IMR-90 (cell line): ENCODE data around the gene TSN. TPM values are rescaled to one million over a fixed set of nuclear protein-coding genes. Genes with fewer than 3 reads are reported as not detected.

Source experiments
- ATAC-seq: fragments of 200-7000 bp; cut with Tn5 transposase; 2 replicates; pipeline ENCODE4 v1.9.1; 2020; ENCODE audit warnings: low read depth, mild to moderate bottlenecking, moderate library complexity
- BruUV-seq: library from RNA; stranded (reverse); fragments of 400-500 nt; replicated peaks from 2 replicates; lab custom pipeline; 2021; lab: Mats Ljungman, UMichigan
- CTCF ChIA-PET: fragments of 300-600 bp; formaldehyde crosslinking; extraction: SDS; loops from one replicate; lab custom pipeline; 2021; ENCODE audit warnings: antibody characterized with exemption; lab: Yijun Ruan, JAX
- POLR2A ChIA-PET: fragments of 300-600 bp; sonication (Branson Sonifier 250); formaldehyde crosslinking; loops from one replicate; lab custom pipeline; 2022; ENCODE audit warnings: antibody characterized with exemption; ENCODE audit not compliant: unreplicated experiment; lab: Charles Lee
- DNase-seq: peaks from one replicate; pipeline ENCODE4 v3.0.0; 2013
- H2AFZ ChIP-seq: replicated peaks from 2 replicates; pipeline ENCODE3; 2013; ENCODE audit warnings: low read length, mild to moderate bottlenecking; ENCODE audit not compliant: poor library complexity
- H2AK5ac ChIP-seq: 2 replicates; pipeline ENCODE4 v1.6.1; 2013; ENCODE audit warnings: low read depth, low read length, inconsistent platforms
- H2AK9ac ChIP-seq: replicated peaks from 2 replicates; pipeline ENCODE3; 2013; ENCODE audit warnings: mild to moderate bottlenecking, low read depth, low read length, moderate library complexity; ENCODE audit not compliant: poor library complexity
- H2BK120ac ChIP-seq: 2 replicates; pipeline ENCODE4 v1.6.1; 2013; ENCODE audit warnings: low read depth, low read length, inconsistent platforms
- H2BK15ac ChIP-seq: 3 replicates; pipeline ENCODE4 v1.6.1; 2013; ENCODE audit warnings: low read depth, low read length, inconsistent platforms
- H2BK20ac ChIP-seq: 2 replicates; pipeline ENCODE4 v1.6.1; 2013; ENCODE audit warnings: low read depth, mild to moderate bottlenecking, inconsistent platforms, low read length, moderate library complexity
- H2BK5ac ChIP-seq: 2 replicates; pipeline ENCODE4 v1.6.1; 2013; ENCODE audit warnings: mild to moderate bottlenecking, low read depth, low read length, inconsistent platforms; ENCODE audit not compliant: poor library complexity, severe bottlenecking
- H3K14ac ChIP-seq: replicated peaks from 2 replicates; pipeline ENCODE4 v1.6.1; 2013; ENCODE audit warnings: low read depth, low read length, inconsistent platforms
- H3K18ac ChIP-seq: 2 replicates; pipeline ENCODE4 v1.6.1; 2013; ENCODE audit warnings: low read depth, low read length, control low read depth
- H3K23ac ChIP-seq: 2 replicates; pipeline ENCODE4 v1.6.1; 2013; ENCODE audit warnings: low read depth, low read length, inconsistent platforms
- H3K27ac ChIP-seq: 2 replicates; pipeline ENCODE4 v1.5.1; 2013; ENCODE audit warnings: mild to moderate bottlenecking, control low read depth, low read length; ENCODE audit not compliant: insufficient read depth
- H3K27me3 ChIP-seq: 2 replicates; pipeline ENCODE4 v1.6.1; 2013; ENCODE audit warnings: low read length; ENCODE audit not compliant: control insufficient read depth, insufficient read depth
- H3K36me3 ChIP-seq: 2 replicates; pipeline ENCODE4 v1.6.1; 2013; ENCODE audit warnings: low read length, mixed read lengths; ENCODE audit not compliant: control insufficient read depth, insufficient read depth
- H3K4ac ChIP-seq: 2 replicates; pipeline ENCODE4 v1.6.1; 2013; ENCODE audit warnings: low read depth, low read length, inconsistent platforms
- H3K4me1 ChIP-seq: 2 replicates; pipeline ENCODE4 v1.6.1; 2013; ENCODE audit warnings: low read length, mixed read lengths; ENCODE audit not compliant: control insufficient read depth, insufficient read depth
- H3K4me2 ChIP-seq: 2 replicates; pipeline ENCODE4 v1.6.1; 2013; ENCODE audit warnings: low read depth, mild to moderate bottlenecking, control low read depth, low read length, moderate library complexity
- H3K4me3 ChIP-seq: 2 replicates; pipeline ENCODE4 v1.5.1; 2013; ENCODE audit warnings: low read depth, mild to moderate bottlenecking, control low read depth, low read length, moderate library complexity; ENCODE audit not compliant: insufficient read depth
- H3K56ac ChIP-seq: 2 replicates; pipeline ENCODE4 v1.6.1; 2013; ENCODE audit warnings: low read length, inconsistent platforms; ENCODE audit not compliant: insufficient read depth; ENCODE audit errors: extremely low read depth
- H3K79me1 ChIP-seq, 2 experiments: 2 replicates each; pipeline ENCODE4 v1.6.1; 2013; ENCODE audit warnings: low read length in 2 of 2, inconsistent platforms in 1 of 2, low read depth in 1 of 2
- H3K9ac ChIP-seq: 2 replicates; pipeline ENCODE4 v1.6.1; 2013; ENCODE audit warnings: low read depth, low read length, control low read depth
- H3K9me1 ChIP-seq: 2 replicates; pipeline ENCODE4 v1.6.1; 2013; ENCODE audit warnings: low read length, inconsistent platforms; ENCODE audit not compliant: insufficient read depth
- H3K9me3 ChIP-seq: 2 replicates; pipeline ENCODE4 v1.6.1; 2013; ENCODE audit warnings: low read length; ENCODE audit not compliant: control insufficient read depth, insufficient read depth
- H4K20me1 ChIP-seq: 2 replicates; pipeline ENCODE4 v1.6.1; 2013; ENCODE audit warnings: low read length, inconsistent platforms; ENCODE audit not compliant: insufficient read depth
- H4K5ac ChIP-seq: 2 replicates; pipeline ENCODE4 v1.6.1; 2013; ENCODE audit warnings: mild to moderate bottlenecking, low read depth, low read length, control low read depth
- H4K8ac ChIP-seq, 2 experiments: 2 replicates each; pipeline ENCODE4 v1.6.1; 2013; ENCODE audit warnings: low read depth in 2 of 2, low read length in 2 of 2, control low read depth in 1 of 2, inconsistent platforms in 1 of 2
- H4K91ac ChIP-seq: 2 replicates; pipeline ENCODE4 v1.6.1; 2013; ENCODE audit warnings: low read depth, low read length, inconsistent platforms; ENCODE audit not compliant: insufficient read depth
- BHLHE40 ChIP-seq: fragments of 150-350 bp; IDR thresholded peaks from 2 replicates; pipeline ENCODE4 v1.6.1; 2016; ENCODE audit warnings: mild to moderate bottlenecking, low read depth, low read length
- CEBPB ChIP-seq: IDR thresholded peaks from 2 replicates; pipeline ENCODE4 v1.6.1; 2012; ENCODE audit warnings: low read depth, low read length, improper control_type of control experiment
- CHD1 ChIP-seq: IDR thresholded peaks from 2 replicates; pipeline ENCODE4 v1.6.1; 2012; ENCODE audit warnings: low read depth, low read length, improper control_type of control experiment
- CTCF ChIP-seq: conservative IDR thresholded peaks from 2 replicates; pipeline ENCODE4 v1.5.1; 2012; ENCODE audit warnings: mild to moderate bottlenecking, low read depth, low read length, improper control_type of control experiment
- ELK1 ChIP-seq: fragments of 150-350 bp; IDR thresholded peaks from 2 replicates; pipeline ENCODE4 v1.6.1; 2016; ENCODE audit warnings: low read depth, mild to moderate bottlenecking, low read length, moderate library complexity, borderline replicate concordance
- FOS ChIP-seq: fragments of 150-350 bp; IDR thresholded peaks from 2 replicates; pipeline ENCODE4 v1.6.1; 2016; ENCODE audit warnings: low read depth, low read length
- MAFK ChIP-seq: IDR thresholded peaks from 2 replicates; pipeline ENCODE4 v1.6.1; 2012; ENCODE audit warnings: low read depth, low read length, improper control_type of control experiment
- MAZ ChIP-seq: IDR thresholded peaks from 2 replicates; pipeline ENCODE4 v1.6.1; 2012; ENCODE audit warnings: low read depth, mild to moderate bottlenecking, low read length, improper control_type of control experiment, moderate library complexity, borderline replicate concordance
- MXI1 ChIP-seq: IDR thresholded peaks from 2 replicates; pipeline ENCODE4 v1.6.1; 2012; ENCODE audit warnings: low read depth, mild to moderate bottlenecking, low read length, moderate library complexity, borderline replicate concordance
- NFE2L2 ChIP-seq: fragments of 150-350 bp; IDR thresholded peaks from 2 replicates; pipeline ENCODE4 v1.6.1; 2016; ENCODE audit warnings: low read depth, mild to moderate bottlenecking, low read length
- POLR2A ChIP-seq: IDR thresholded peaks from 2 replicates; pipeline ENCODE4 v1.6.1; 2012; ENCODE audit warnings: mild to moderate bottlenecking, low read depth, low read length
- RAD21 ChIP-seq: IDR thresholded peaks from 2 replicates; pipeline ENCODE4 v1.6.1; 2012; ENCODE audit warnings: low read length, improper control_type of control experiment
- RCOR1 ChIP-seq: IDR thresholded peaks from 2 replicates; pipeline ENCODE4 v1.6.1; 2012; ENCODE audit warnings: mild to moderate bottlenecking, low read length, improper control_type of control experiment; ENCODE audit not compliant: insufficient replicate concordance
- WGBS, 2 experiments: methylation state at CpG; one replicate each; pipeline versions ENCODE4 v1.1.5 to v1.1.7; 2013; ENCODE audit warnings: missing lambda C conversion rate in 2 of 2; ENCODE audit not compliant: insufficient read length in 1 of 2; ENCODE audit errors: extremely low coverage in 2 of 2; 5-methylcytosine and 5-hydroxymethylcytosine counted together
- dilution Hi-C: fragments of 300-500 bp; cut with HindIII; formaldehyde crosslinking; loops from one replicate; pipeline ENCODE4 v1.14.3; 2018; ENCODE audit warnings: low sequenced_read_pairs; ENCODE audit not compliant: unreplicated experiment
- in situ Hi-C: fragments of 300-500 bp; cut with MboI; formaldehyde crosslinking; loops from 3 replicates; pipeline ENCODE4 v1.14.3; 2019; ENCODE audit warnings: low sequenced_read_pairs, inconsistent platforms, mixed read lengths
- intact Hi-C: fragments of 100-400 bp; cut with micrococcal nuclease; formaldehyde crosslinking; loops from 2 replicates; pipeline ENCODE4 v1.10.0; 2022
- polyA plus RNA-seq, 3 experiments: library from polyadenylated mRNA; depleted of rRNA; stranded (reverse); fragments of >200 nt; gene quantifications; 2 replicates each; pipeline ENCODE4 v1.2.3, GENCODE V29; 2012; ENCODE audit warnings: low replicate concordance in 1 of 3
- total RNA-seq: library from RNA; depleted of rRNA; stranded (reverse); fragments of >200 nt; gene quantifications from 2 replicates; pipeline ENCODE4 v1.2.3, GENCODE V29; 2012

The TSN gene
- total and polyA plus RNA-seq, 2 of the 4 experiments (the other 2 are of a cell fraction), result 31.0 to 56.3 TPM

- H3K27ac ChIP-seq, result no peak overlapping the region
- no peak overlapping the region for H4K91ac ChIP-seq
- no CpG with 5 or more reads among the region's 1 CpG for WGBS, 2 experiments
- intact Hi-C loops (no loop called here), in situ Hi-C loops (no loop called here), dilution Hi-C loops (no loop called here)
- H2BK20ac ChIP-seq, result no peak overlapping the region
- no TSS peak for BruUV-seq
- no peaks in the 10 kb centered on the region for H3K9me3 ChIP-seq
- H3K4me2 ChIP-seq, result no peak overlapping the region
- H3K9ac ChIP-seq, result no peak overlapping the region
- no peak overlapping the region for H3K14ac ChIP-seq
- no peaks in the 10 kb centered on the region for H3K4me1 ChIP-seq
- ATAC-seq (no peak), DNase-seq (no peak)
- no peak overlapping the region for H2AK9ac ChIP-seq
- H4K20me1 ChIP-seq, result no peaks in the 10 kb centered on the region
- no peak overlapping the region for H3K23ac ChIP-seq
- H2AK5ac ChIP-seq, result no peak overlapping the region
- TF ChIP-seq RAD21 (no peak), MAFK (no peak), CHD1 (no peak), MXI1 (no peak), MAZ (no peak), ELK1 (no peak), BHLHE40 (no peak), FOS (no peak), NFE2L2 (no peak), POLR2A (no peak), CTCF (no peak), RCOR1 (no peak), CEBPB (no peak)
- no peak overlapping the region for H3K18ac ChIP-seq
- H2BK5ac ChIP-seq, result no peak overlapping the region
- H3K4me3 ChIP-seq, result no peak overlapping the region
- no peaks in the 10 kb centered on the region for H3K9me1 ChIP-seq
- H2BK120ac ChIP-seq, result no peak overlapping the region
- H3K36me3 ChIP-seq, result no peaks in the 10 kb centered on the region
- H3K27me3 ChIP-seq, result peaks cover 7% of the 10 kb centered on the region
- ChIA-PET CTCF (no interaction called here), POLR2A (no interaction called here)
- no peak overlapping the region for H4K5ac ChIP-seq
- no peak overlapping the region for H3K56ac ChIP-seq
- no peak overlapping the region for H2BK15ac ChIP-seq
- no peak overlapping the region for H2AFZ ChIP-seq
- H3K79me1 ChIP-seq, result no peaks in the 10 kb centered on the region
- no peak overlapping the region for H4K8ac ChIP-seq
- no peak overlapping the region for H3K4ac ChIP-seq
Measured at GRCh38 chr2:121788685-121789084, 33.2 kb downstream of the TSN start.
